GDM1 (cell line): ENCODE measurements around the gene TACSTD2.
"Not testable (repeated sequence)": the region's sequence is repeated elsewhere in the genome, so short reads cannot be mapped to it uniquely, and the experiment has no call there.

Experiments used
- DNase-seq: peaks from one replicate; lab custom pipeline; 2025; lab: John Stamatoyannopoulos, UW

TACSTD2 gene

GRCh38 chr1:58587667-58588066 lies 10.6 kb upstream of the TACSTD2 start:
- no peak for DNase-seq

- no peak for DNase-seq
Observed at GRCh38 chr1:58586271-58586670, 9.2 kb upstream of the TACSTD2 start.

GRCh38 chr1:58585581-58586151 lies 8.6 kb upstream of the TACSTD2 start:
- no peak for DNase-seq

GRCh38 chr1:58585166-58585565 lies 8.1 kb upstream of the TACSTD2 start:
- DNase-seq: no peak

GRCh38 chr1:58584082-58584895 lies 7.2 kb upstream of the TACSTD2 start:
- DNase-seq: peak; percentile 28

- peak; percentile 55 for DNase-seq
Observed at GRCh38 chr1:58583496-58583895, 6.4 kb upstream of the TACSTD2 start.

- DNase-seq: not testable (repeated sequence)
Observed at GRCh38 chr1:58582143-58582542, 5.1 kb upstream of the TACSTD2 start.

- DNase-seq: no peak
Observed at GRCh38 chr1:58581641-58582040, 4.6 kb upstream of the TACSTD2 start.

- DNase-seq: no peak
Observed at GRCh38 chr1:58580186-58580585, 3.1 kb upstream of the TACSTD2 start.

GRCh38 chr1:58577654-58578030 lies 590 bp upstream of the TACSTD2 start:
- DNase-seq: no peak

GRCh38 chr1:58576325-58576726 lies 726 bp downstream of the TACSTD2 start:
- no peak for DNase-seq

GRCh38 chr1:58575551-58576324 lies 1.3 kb downstream of the TACSTD2 start:
- DNase-seq: no peak

GRCh38 chr1:58574816-58575215 lies 2.2 kb downstream of the TACSTD2 start:
- no peak for DNase-seq

GRCh38 chr1:58573705-58574591 lies 3.1 kb downstream of the TACSTD2 start:
- no peak for DNase-seq

GRCh38 chr1:58573138-58573537 lies 3.9 kb downstream of the TACSTD2 start:
- DNase-seq: no peak

GRCh38 chr1:58572690-58573089 lies 4.4 kb downstream of the TACSTD2 start:
- DNase-seq: no peak

GRCh38 chr1:58571616-58572015 lies 5.4 kb downstream of the TACSTD2 start:
- no peak for DNase-seq

GRCh38 chr1:58570817-58571216 lies 6.2 kb downstream of the TACSTD2 start:
- DNase-seq: no peak

- no peak for DNase-seq
Observed at GRCh38 chr1:58570094-58570493, 7.0 kb downstream of the TACSTD2 start.

GRCh38 chr1:58568911-58569310 lies 8.1 kb downstream of the TACSTD2 start:
- DNase-seq: no peak

- no peak for DNase-seq
Observed at GRCh38 chr1:58568271-58568860, 8.7 kb downstream of the TACSTD2 start.

- no peak for DNase-seq
Observed at GRCh38 chr1:58566339-58566738, 10.7 kb downstream of the TACSTD2 start.
